SH-SY5Y (cell line): ENCODE results near the gene C17orf75.

ENCODE experiments used
- GATA2 ChIP-seq: IDR thresholded peaks from 2 replicates; pipeline ENCODE4 v1.6.1; 2011; ENCODE audit warnings: mild to moderate bottlenecking, low read depth, low read length
- GATA3 ChIP-seq: IDR thresholded peaks from 2 replicates; pipeline ENCODE4 v1.6.1; 2011; ENCODE audit warnings: low read depth, mild to moderate bottlenecking, low read length, moderate library complexity

The C17orf75 gene

DNA sequence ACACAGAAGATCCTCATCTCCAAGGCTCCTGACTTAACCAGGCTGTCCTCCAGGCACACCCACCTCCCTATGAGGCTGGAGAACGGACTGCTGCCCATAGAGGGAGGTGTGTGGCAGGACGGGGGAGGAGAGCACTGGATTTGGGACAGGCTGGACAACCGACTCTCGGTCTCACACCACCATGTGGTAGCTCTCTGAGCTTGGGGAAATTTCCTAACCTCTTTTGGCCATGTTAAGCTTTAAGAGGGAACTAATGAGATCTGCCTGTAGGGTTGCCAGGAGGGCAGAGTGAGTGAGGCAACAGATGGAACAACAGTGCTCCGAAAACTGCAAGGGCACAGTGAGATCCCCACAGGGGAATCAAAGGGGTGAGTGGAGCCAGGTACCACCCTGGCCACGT lies 43.7 kb downstream of the C17orf75 start:
- TF ChIP-seq GATA2 (no peak), GATA3 (no peak)

DNA sequence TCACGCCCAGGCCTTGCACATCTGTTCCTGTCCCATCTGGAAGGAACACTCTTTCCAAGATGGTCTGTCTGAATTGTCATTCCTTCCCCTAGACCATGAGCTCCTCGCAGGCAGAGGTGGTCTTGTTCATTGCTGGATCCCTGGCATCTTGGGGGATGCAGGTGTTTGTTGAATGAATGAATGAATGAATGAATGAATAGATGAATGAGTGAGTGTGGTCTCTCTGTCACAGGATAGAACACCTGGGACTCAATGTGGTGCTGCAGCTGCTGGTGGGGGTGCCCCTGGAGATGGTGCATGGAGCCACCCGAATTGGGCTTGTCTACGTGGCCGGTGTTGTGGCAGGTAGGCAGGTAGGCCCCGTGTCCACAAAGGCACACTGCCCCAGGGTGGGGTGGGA lies 44.1 kb downstream of the C17orf75 start:
- TF ChIP-seq GATA3 (no peak), GATA2 (no peak)

DNA sequence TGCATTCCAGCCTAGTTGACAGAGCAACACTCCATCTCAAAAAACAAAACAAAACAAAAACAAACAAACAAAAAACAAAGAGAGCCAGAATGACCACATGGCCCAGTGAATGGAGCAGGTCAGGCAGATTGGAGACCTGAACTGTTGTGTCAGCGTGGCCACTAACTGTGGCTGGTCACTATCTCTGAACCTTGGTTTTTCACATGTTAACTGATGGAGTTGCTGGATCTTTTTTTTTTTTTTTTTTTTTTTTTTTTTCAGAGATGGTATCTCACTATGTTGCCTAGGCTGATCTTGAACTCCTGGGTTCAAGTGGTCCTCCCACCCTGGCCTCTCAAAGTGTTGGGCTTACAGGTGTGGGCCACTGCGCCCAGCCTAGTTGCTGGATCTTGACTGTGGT lies 44.5 kb downstream of the C17orf75 start:
- no peak for TF ChIP-seq GATA3
- no peak for TF ChIP-seq GATA2

DNA sequence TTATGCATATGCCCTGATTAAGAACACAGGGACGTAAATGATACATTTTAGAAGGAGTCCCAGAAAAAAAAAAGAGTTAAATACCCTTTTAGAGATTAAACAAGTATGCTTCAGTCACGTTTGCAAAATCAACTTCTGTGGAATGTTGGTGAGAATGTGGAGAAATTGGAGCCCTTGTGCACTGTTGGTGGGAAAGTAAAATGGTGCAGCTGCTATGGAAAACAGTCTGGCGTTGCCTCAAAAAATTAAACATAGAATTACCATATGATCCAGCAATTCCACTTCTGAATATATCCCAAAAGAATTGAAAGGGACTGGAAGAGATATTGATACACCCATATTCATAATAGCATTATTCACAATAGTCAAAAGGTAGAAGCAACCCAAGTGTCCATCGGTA lies 49.9 kb downstream of the C17orf75 start:
- TF ChIP-seq GATA3, result no peak
- no peak for TF ChIP-seq GATA2

DNA sequence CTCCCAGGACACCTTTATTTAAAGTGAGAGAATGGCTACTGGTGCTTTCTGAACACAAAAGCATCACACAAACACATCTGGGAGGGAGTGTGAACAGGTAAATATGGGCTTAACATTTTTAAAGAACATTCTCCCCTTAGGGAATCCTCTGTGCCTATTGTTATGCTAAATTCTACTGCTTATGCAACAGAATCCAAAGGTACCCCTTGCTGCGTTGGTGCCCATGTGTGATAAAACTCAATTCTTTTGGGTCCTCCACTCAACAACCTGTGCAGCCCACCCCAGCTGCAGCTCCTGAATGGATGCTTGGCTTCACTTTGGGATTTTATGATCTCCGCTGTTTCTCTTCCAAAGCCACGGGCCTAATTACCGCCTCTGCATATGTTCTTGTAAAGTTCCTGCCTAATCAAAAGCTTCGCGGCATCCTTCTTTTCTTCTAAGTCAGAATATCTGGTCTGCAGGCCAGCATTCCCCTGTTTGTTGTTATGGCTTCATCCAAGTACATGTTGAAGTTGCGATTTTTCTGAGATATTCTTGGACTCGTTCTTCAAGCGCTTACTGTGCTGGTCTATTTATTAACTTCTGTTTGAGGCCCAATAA lies 52.4 kb downstream of the C17orf75 start:
- TF ChIP-seq GATA2 (no peak), GATA3 (no peak)

DNA sequence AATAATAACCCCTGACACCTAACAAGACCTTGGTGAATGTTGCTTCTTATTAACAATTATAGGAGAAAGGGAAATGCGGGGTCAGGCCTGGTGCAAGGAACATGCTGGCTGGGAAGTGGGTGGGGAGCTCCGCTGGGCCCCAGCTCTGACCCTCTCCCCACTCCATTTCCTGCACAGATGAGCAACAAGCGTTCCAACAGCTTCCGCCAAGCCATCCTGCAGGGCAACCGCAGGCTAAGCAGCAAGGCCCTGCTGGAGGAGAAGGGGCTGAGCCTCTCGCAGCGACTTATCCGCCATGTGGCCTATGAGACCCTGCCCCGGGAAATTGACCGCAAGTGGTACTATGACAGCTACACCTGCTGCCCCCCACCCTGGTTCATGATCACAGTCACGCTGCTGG lies 53.4 kb downstream of the C17orf75 start:
- TF ChIP-seq GATA3, result no peak
- TF ChIP-seq GATA2, result no peak

DNA sequence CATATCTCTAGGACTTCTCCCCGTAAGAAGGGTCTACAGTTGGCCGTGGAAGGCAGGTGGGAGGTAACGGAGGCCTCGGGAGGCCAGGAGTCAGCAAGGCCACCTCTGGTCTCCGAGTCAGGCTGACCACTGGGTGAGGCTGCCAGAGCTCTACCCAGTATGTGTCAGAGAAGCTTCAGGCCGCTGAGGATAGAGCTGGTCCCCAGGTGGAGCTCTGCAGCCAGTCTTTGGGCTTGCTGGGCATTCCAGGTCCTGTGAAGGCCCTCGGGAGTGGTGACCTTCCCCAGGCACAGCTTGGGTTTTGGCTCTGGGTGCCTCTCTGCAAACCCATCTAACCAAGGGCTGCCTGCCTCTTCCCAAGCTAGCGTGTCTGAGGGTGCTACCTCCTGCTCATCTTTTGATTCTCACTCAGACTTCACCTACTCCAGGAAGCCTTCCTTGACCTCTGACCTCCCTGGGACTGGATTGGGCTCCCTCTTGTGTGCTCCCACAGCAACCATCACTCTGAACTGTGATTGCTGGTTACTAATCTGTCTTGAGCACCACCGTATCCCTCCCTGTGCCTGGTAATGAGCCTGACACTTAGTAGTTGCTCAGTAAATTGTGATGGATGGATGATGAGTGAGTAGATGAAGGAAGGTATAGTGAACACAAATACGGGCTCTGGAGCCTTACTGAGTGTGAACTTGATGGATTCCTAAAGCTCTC lies 54.0 kb downstream of the C17orf75 start:
- TF ChIP-seq GATA2 (no peak), GATA3 (no peak)

DNA sequence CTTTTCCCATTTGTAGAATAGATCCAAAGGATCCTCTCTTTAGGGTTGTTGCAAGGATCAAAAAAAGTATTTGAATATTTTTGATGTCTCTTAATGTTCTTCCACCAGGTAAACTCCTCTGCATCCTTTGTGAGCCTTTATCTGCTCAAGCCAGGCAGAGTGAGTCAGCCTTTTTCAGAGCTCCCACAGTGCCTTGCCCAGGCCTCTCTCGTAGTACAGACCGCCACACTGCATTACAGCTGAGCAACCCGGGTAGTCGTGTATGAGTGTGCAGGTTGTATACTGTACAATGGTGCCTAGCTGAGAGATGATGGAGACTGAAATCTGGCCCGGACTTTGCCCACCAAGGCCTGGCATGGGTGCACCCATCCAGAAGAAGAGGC lies 55.5 kb downstream of the C17orf75 start:
- TF ChIP-seq GATA2 (no peak), GATA3 (no peak)

DNA sequence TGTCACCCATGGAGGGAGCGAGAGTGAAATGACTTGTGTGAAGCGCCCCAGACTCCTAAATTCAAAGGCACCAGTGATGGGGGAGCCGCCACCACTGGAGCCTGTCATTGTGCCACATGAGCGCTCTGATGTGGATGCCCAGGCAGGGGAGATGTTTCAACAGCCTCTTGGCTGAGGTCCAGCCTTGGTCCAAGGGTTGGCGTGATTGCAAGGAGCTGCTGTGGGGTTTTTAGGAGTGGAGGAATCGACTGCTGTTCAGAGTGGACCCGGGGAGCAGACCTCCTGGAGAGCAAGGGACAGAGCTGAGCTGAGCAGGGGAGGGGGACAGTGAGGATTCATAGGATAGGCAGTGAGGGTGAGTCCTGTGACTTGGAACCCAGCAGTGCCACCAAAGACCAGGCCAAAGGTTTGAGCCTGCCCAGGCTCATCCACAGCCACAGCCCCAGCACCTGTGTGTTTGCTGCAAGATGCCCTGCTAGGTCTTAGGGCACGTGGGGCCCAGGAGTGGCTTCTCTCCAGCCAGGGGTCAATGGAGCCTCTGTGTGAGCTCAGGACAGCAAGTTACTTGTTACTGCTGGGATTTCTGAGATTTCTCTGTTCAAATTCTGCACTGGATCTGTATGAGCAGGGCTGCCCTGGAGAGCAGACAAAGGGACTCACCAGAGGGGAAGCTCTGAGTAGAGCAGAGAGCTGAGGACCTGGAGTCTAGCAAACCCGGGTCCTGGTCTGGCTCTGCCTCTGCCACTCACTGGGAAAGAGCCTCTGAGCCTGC lies 56.0 kb downstream of the C17orf75 start:
- no peak for TF ChIP-seq GATA3
- no peak for TF ChIP-seq GATA2

DNA sequence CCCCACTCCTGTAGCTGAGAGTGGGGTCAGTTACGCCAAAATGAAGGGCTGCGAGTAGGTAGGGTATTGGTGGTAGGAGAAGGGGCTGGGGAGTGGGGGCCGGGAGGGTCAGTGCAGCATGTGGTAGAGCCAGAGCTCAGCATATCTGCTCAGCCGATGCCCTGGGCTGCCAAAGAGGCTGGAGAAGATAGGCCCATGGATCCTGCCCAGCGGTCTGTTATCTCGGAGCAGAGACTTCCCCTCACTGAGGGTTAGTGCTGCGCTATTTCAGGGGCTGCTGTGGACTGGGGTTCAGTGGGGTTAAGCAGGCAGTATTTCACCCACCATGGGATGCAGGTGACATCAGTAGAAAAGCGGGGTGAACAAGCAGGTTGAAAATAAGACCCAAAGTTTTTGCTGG lies 56.7 kb downstream of the C17orf75 start:
- TF ChIP-seq GATA3 (no peak), GATA2 (no peak)

DNA sequence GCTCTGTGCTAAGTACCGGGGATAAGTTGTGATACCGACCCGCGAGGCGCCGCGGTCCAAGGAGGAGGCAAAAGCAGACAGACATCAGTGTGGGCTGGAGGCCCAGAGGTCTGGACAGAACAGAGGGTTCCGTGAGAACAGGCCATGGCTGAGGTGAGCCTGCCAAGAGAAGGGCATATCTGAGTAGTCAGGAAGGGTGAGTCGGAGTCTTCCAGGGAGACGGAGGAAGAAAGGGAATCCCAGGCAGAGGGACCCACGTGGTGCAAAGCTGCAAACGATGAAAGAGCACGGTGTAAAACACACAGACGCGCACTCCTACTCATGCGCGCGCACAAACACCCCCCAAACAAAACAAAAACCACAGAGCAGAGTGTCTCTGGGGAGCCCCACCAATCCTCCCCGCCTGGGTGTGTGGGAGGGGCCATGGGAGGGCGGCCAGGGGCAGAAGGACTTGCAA lies 58.2 kb downstream of the C17orf75 start:
- TF ChIP-seq GATA2, result no peak
- no peak for TF ChIP-seq GATA3

DNA sequence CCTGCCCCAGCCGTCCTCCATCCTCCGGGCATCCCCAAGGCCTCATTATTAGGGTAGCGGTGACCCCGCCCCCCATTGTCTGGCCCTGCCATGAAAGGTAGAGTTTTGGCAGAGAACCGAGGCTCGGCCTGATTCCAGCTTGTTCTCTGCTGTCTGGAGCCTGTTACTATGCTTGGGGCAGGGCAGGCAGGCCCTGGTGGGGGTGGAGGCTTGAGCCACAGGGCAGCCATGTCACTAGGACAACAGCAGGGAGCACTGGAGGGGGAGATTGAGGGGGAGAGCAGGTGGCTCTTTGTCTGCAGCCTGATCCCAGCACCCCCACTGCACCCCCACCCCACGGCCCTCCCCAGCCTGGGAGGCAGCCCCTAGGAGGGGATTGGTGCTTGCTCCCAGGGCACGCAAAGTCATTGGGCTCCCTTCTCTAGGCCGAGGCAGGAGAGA lies 60.9 kb downstream of the C17orf75 start:
- no peak for TF ChIP-seq GATA3
- no peak for TF ChIP-seq GATA2

DNA sequence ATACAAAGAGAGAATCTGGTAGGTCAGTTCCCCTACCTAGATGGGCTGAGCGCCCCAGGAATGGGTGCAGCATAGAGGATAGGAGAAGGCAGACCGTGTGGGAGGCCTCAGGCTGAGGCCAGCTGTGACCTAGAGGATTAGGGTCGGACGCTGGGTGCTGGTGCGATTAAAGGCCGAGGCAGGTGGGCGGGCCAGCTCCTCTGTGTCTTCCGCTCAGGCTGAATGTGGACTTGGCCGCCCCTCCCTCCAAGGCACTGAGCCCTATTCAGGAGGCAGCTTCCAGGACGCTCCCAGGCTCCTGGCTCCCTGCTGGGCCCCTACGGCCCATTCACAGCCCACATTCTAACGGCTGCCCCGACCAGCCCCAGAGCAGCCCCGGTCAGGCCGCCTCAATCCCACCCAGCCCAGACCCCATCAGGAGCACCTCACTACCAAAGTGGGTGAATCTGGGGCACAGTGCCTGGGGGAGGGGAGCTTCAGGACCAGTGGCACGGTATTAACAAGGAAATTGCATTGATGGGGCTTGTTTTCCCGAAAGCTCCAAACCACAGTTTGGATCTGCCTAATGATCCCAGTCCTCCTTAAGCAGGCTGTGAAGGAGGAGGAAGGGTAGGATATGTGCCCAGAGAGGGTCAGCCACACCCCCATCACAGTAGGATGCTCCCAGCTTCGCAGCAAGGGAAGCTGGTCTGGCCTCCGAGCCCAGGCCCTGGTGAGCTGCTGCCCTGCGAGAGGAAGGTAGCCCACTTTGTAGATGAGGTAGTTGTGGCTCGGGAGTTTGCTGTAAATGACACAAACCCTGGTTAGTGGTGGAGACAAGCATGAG lies 61.9 kb downstream of the C17orf75 start:
- no peak for TF ChIP-seq GATA2
- TF ChIP-seq GATA3, result no peak

DNA sequence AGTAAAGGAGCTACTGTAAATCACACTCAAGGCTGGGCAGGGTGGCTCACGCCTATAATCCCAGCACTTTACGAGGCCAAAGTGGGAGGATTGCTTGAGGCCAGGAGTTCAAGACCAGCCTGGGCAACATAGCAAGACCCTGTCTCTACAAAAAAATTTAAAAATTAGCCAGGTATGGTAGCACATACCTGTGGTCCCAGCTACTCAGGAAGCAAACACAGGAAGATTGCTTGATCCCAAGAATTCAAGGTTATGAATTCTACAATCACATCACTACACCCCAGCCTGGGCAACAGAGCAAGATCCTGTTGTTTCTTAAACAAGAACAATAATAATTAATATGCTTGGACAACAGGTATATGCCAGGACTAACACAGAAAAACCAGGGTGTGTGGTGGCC lies 63.2 kb downstream of the C17orf75 start:
- TF ChIP-seq GATA2 (no peak), GATA3 (no peak)
